Inflammatory macrophage treated with lipopolysaccharide for 4 hours (primary cell): Measurements from ENCODE around the gene ITGB2.

ENCODE experiments used
- DNase-seq: peaks from one replicate; pipeline ENCODE4 v3.0.0-alpha.2; 2020

ITGB2 gene

GRCh38 chr21:44920694-44921604 lies at the start of gene ITGB2:
Gene ITGB2, minus strand, starts transcription at chr21:44920899. Its CDS starts 10,117 bp downstream, at chr21:44910782.
- DNase-seq: peak; percentile 83

- no peak for DNase-seq
Observed at GRCh38 chr21:44969931-44970755, 49.4 kb upstream of the ITGB2 start.

- DNase-seq: no peak
Observed at GRCh38 chr21:44969066-44969670, 48.5 kb upstream of the ITGB2 start.

- DNase-seq: no peak
Observed at GRCh38 chr21:44967082-44968047, 46.7 kb upstream of the ITGB2 start.

GRCh38 chr21:44966135-44967081 lies 45.7 kb upstream of the ITGB2 start:
- DNase-seq: peak; percentile 8

GRCh38 chr21:44965251-44966022 lies 44.7 kb upstream of the ITGB2 start:
- DNase-seq: peak; percentile 75

GRCh38 chr21:44964381-44964780 lies 43.7 kb upstream of the ITGB2 start:
- no peak for DNase-seq

GRCh38 chr21:44962403-44962966 lies 41.8 kb upstream of the ITGB2 start:
- DNase-seq: no peak

- DNase-seq: no peak
Observed at GRCh38 chr21:44960141-44961092, 39.7 kb upstream of the ITGB2 start.

- DNase-seq: no peak
Observed at GRCh38 chr21:44959376-44960091, 38.8 kb upstream of the ITGB2 start.

GRCh38 chr21:44958471-44959191 lies 37.9 kb upstream of the ITGB2 start:
- no peak for DNase-seq

- DNase-seq: no peak
Observed at GRCh38 chr21:44957901-44958451, 37.3 kb upstream of the ITGB2 start.

- DNase-seq: no peak
Observed at GRCh38 chr21:44957047-44957831, 36.5 kb upstream of the ITGB2 start.

GRCh38 chr21:44956356-44957046 lies 35.8 kb upstream of the ITGB2 start:
- no peak for DNase-seq

GRCh38 chr21:44955798-44956175 lies 35.1 kb upstream of the ITGB2 start:
- DNase-seq: no peak
